Measurements from ENCODE around the gene CLCN6.

The CLCN6 gene

DNA sequence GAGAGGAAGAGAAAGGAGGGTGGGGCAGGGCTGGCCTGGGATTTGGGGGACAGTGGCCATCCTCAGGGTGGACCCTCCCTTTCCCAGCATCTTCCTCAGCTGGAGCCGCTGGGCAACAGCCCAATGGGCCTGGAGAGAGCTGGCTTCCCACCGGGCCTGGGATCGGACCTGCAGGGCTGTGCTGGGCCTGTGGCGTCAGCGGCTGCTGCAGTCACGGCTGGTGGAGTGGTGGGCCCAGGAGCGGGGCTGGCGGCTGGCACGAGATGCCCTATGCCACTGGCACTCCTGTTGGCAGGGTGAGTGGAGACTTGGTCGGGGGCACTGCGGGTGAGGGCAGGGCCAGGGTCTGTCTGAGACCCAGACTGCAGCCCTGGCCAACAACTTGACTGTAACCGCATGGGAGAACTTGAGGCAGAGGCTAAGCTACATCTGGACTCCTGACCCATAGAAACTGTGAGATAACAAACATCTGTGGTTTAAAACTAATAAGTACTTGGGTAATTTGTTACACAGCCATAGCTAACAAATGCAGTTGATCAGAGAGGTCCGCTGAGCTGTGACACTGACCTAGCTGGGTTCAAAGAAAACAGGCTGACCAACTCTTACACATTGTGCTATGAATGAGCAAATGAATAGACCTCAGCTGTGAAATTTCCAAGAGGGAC, 26.1 kb upstream of the CLCN6 start:
- TF ChIP-seq, protein P1, sequence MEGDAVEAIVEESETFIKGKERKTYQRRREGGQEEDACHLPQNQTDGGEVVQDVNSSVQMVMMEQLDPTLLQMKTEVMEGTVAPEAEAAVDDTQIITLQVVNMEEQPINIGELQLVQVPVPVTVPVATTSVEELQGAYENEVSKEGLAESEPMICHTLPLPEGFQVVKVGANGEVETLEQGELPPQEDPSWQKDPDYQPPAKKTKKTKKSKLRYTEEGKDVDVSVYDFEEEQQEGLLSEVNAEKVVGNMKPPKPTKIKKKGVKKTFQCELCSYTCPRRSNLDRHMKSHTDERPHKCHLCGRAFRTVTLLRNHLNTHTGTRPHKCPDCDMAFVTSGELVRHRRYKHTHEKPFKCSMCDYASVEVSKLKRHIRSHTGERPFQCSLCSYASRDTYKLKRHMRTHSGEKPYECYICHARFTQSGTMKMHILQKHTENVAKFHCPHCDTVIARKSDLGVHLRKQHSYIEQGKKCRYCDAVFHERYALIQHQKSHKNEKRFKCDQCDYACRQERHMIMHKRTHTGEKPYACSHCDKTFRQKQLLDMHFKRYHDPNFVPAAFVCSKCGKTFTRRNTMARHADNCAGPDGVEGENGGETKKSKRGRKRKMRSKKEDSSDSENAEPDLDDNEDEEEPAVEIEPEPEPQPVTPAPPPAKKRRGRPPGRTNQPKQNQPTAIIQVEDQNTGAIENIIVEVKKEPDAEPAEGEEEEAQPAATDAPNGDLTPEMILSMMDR (IDR thresholded peaks at IDR 0.05) = no peak
- TF ChIP-seq ZFX (IDR thresholded peaks at IDR 0.05; ENCODE audit: borderline replicate concordance) = no peak
- H3K27ac ChIP-seq = no peak overlapping the region

DNA sequence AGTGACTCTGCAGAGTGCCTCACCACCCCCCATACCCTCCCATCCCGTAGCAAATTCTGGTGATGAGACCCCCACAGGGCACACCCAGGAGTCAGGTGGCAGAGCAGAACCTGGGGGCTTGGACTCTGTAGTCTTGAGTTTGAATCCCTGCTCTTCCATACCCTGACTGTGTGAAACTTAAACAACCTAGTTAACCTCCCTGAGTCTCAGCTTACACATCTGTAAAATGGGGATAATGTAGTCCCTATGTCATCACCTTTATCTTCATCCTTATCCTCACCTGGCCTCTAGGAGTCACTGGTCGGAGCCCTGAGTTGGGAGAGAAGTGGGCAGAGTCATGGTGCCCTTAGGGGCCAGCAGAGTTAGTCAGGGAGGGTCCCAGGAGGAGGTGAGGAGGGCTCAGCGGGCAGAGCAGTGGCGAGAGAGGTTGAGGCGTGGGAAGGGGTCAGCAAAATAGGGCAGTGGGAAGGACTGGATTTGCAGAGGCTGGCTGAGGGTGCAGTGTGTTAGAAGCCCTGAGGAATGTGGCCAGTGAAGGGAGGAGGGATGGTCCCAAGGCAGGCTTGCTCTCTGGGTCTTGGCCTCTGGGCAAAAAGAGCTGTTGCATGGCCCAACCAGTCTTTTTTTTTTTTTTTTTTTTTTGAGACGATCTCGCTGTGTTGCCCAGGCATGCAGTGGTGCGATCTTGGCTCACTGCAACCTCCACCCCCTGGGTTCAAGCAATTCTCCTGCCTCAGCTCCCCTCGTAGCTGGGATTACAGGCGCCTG, 25.4 kb upstream of the CLCN6 start:
- TF ChIP-seq, protein P1 (IDR thresholded peaks at IDR 0.05) = no peak
- TF ChIP-seq ZFX (IDR thresholded peaks at IDR 0.05; ENCODE audit: borderline replicate concordance) = no peak
- no peak overlapping the region for H3K27ac ChIP-seq

DNA sequence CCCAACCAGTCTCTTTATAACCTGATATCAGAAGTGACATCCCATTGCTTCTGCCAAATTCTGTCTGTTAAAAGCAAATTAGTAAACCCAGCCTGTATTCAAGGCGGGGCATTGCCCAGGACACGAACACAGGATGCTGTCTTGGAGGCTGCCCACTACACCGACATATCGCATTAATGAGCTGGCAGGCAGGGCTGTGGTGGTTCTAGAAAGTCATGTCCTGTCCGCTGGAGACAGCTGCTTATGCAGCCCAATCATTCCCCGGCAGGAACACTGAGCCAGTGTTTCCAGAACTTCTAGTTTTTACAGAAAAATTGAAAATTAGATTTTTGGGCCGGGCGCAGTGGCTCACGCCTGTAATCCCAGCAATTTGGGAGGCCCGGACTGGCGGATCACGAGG, 24.7 kb upstream of the CLCN6 start:
- H3K27ac ChIP-seq = no peak overlapping the region
- TF ChIP-seq ZFX (IDR thresholded peaks at IDR 0.05; ENCODE audit: borderline replicate concordance) = no peak
- TF ChIP-seq, protein P1 (IDR thresholded peaks at IDR 0.05) = no peak

DNA sequence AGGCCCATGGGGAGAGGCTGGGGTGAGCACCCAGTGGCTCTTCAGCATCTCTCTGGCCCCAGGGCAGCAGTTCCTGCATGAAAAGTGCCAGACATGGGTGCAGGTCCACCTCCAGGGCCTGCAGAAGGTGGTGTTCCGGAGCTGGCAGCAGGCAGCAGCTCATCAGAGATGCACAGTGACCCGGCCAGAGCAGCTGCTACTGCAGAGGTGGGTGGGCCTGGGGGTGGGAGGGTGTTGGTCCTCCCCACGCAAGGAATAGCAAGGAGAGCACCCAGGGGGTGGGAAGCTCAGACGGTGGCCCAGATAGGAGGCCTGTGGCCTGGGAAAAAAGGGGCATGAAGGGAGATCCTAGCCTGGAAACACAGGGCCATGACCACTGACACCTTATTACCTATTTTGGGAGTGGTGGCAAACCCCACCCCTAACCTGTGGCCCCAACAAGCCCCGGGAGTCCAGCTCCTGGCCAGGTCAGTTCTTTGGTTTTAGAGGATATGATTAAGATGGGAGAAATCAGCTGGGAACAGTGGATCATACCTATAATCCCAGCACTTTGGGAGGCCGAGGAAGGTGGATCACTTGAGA, 23.8 kb upstream of the CLCN6 start:
- TF ChIP-seq ZFX (IDR thresholded peaks at IDR 0.05; ENCODE audit: borderline replicate concordance) = no peak
- TF ChIP-seq, protein P1 (IDR thresholded peaks at IDR 0.05) = no peak
- no peak overlapping the region for H3K27ac ChIP-seq

DNA sequence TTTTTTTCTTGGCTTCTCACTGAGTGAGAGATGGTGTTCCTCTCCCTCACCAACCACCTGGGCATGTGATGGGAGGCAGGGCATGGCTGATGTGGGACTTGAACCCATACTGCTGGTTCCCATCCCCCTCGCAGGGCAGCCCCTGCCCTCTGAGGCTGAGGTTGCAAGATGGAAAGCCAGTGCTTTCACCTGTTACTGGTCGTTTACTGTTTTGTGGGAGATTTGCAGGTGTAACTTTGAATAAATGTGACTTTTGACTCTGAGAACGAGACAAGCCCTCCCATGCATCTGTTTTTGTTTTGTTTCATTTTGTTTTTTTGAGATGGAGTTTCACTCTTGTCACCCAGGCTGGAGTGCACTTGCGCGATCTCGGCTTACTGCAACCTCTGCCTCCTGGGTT, 22.4 kb upstream of the CLCN6 start:
- no peak overlapping the region for H3K27ac ChIP-seq
- TF ChIP-seq, protein P1 (IDR thresholded peaks at IDR 0.05) = no peak
- no peak for TF ChIP-seq ZFX (IDR thresholded peaks at IDR 0.05; ENCODE audit: borderline replicate concordance)

DNA sequence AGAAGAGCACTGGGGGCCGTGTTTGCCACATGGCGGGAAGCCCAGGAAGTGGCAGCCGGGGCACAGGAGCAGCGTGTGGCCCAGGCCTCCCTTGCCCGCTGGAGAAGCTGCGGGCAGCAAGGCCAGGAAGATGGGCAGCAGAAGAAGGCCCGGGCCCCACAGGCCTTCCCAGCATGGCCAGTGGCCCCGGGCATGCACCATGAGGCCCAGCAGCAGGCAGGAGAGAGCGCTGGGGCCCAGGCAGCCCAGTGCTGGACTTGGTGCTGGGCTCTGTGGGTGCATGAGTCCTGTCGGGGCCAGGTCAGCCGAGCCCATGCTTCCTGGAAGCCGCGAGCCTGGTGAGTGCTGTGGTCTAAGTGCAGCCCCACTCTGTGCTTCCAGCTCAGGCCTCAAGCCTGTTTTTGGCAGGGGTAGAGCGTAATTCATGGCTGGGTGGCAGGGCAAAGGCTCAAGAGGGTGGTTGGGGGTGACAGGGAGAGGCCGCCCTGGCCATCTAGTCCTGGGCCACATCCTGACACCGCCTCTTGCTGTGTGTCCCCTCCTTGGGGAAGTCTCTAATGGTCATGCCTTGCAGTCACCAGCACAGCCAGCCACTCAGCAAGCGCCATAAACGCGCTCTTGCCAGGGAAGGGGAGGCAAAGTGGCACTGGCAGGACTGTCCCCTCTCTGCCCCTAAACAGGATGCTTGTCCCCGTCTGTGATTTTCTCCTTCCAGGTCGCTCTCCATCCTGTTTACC, 21.6 kb upstream of the CLCN6 start:
- H3K27ac ChIP-seq = no peak overlapping the region
- no peak for TF ChIP-seq ZFX (IDR thresholded peaks at IDR 0.05; ENCODE audit: borderline replicate concordance)
- TF ChIP-seq, protein P1 (IDR thresholded peaks at IDR 0.05) = no peak

All from 22Rv1 (cell line).